ENCODE results near the gene FBXL7.

The FBXL7 gene

DNA sequence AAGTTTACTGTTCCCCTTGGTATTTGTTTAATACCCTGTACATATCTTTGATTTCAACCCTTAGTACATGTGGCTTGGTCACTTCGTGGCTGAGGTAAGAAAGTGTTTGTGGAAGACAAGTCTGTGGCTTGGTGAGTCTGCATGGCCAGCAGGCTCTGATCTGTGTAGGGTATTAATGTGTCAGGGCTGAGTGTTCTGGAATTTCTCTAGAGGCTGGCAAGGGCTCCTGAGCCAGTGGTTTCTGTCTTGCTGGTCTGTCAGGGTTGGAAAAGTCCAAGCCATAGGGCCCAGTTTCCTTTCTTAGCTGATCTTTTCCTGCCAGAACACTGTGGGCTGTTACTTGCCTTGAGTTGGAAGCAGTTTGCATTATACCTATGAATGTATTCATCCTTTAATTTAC is 48.0 kb upstream of the FBXL7 start:
- Histone ChIP-seq H3F3A (ENCODE audit: low read depth) (no peaks in the 10 kb centered on the region), H4K20me1 (ENCODE audit: insufficient read depth, low read length, poor library complexity, severe bottlenecking) (no peaks in the 10 kb centered on the region), H3K4me2 (ENCODE audit: low read depth, low read length, poor library complexity, severe bottlenecking) (no peak overlapping the region), H3K9me2 (replicated peaks; ENCODE audit: low read depth, low read length) (no peaks in the 10 kb centered on the region), H3K27me3 (ENCODE audit: insufficient read depth, low read length, poor library complexity, severe bottlenecking) (no peaks in the 10 kb centered on the region), H3K4me3 (ENCODE audit: low read length, poor library complexity, severe bottlenecking) (no peak overlapping the region), H3K9me3 (ENCODE audit: insufficient read depth, low read depth, low read length) (no peaks in the 10 kb centered on the region), H3K79me2 (ENCODE audit: insufficient read depth, low read length) (no peaks in the 10 kb centered on the region), H3K4me1 (ENCODE audit: insufficient read depth, low read length, poor library complexity, severe bottlenecking) (no peaks in the 10 kb centered on the region), H3K36me3 (ENCODE audit: insufficient read depth, low read length) (no peaks in the 10 kb centered on the region), H2AFZ (ENCODE audit: low read length) (no peak overlapping the region), H3K9ac (ENCODE audit: low read depth, low read length, poor library complexity, severe bottlenecking) (no peak overlapping the region)
- TF ChIP-seq CTCF (conservative IDR thresholded peaks at IDR 0.05; ENCODE audit: low read length) (no peak), EZH2phosphoT487 (IDR thresholded peaks at IDR 0.05; ENCODE audit: borderline replicate concordance) (no peak)

DNA sequence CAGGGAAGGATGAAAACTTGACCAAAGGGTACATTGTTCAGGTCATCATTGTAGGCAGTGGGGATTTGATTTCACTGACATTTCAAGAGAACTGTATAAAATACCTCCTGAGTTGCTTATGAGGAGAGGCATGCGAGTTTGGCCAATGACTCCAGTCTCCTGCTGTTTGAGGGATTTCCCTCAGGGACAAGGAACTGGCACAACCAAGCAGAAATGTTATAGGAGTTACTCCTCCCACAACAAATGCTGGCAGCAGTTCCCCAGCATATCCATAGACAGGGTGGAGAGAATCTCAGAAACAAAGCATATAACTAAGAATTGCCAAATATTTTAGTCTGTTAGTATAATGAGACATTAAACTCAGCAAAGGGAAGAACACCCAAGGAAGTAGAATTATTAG is 47.2 kb upstream of the FBXL7 start:
- H3K9me2 ChIP-seq (replicated peaks; ENCODE audit: low read depth, low read length): no peaks in the 10 kb centered on the region
- H3K9me3 ChIP-seq (ENCODE audit: insufficient read depth, low read depth, low read length): no peaks in the 10 kb centered on the region
- H3K4me3 ChIP-seq (ENCODE audit: low read length, poor library complexity, severe bottlenecking): no peak overlapping the region
- H2AFZ ChIP-seq (ENCODE audit: low read length): no peak overlapping the region
- no peak overlapping the region for H3K9ac ChIP-seq (ENCODE audit: low read depth, low read length, poor library complexity, severe bottlenecking)
- no peak overlapping the region for H3K4me2 ChIP-seq (ENCODE audit: low read depth, low read length, poor library complexity, severe bottlenecking)
- no peaks in the 10 kb centered on the region for H3F3A ChIP-seq (ENCODE audit: low read depth)
- no peaks in the 10 kb centered on the region for H3K36me3 ChIP-seq (ENCODE audit: insufficient read depth, low read length)
- no peaks in the 10 kb centered on the region for H3K79me2 ChIP-seq (ENCODE audit: insufficient read depth, low read length)
- no peak for TF ChIP-seq CTCF (conservative IDR thresholded peaks at IDR 0.05; ENCODE audit: low read length)
- no peak for TF ChIP-seq EZH2phosphoT487 (IDR thresholded peaks at IDR 0.05; ENCODE audit: borderline replicate concordance)
- no peaks in the 10 kb centered on the region for H3K27me3 ChIP-seq (ENCODE audit: insufficient read depth, low read length, poor library complexity, severe bottlenecking)
- H4K20me1 ChIP-seq (ENCODE audit: insufficient read depth, low read length, poor library complexity, severe bottlenecking): no peaks in the 10 kb centered on the region
- no peaks in the 10 kb centered on the region for H3K4me1 ChIP-seq (ENCODE audit: insufficient read depth, low read length, poor library complexity, severe bottlenecking)

- no peak overlapping the region for H3K9ac ChIP-seq (ENCODE audit: low read depth, low read length, poor library complexity, severe bottlenecking)
- no peaks in the 10 kb centered on the region for H4K20me1 ChIP-seq (ENCODE audit: insufficient read depth, low read length, poor library complexity, severe bottlenecking)
- no peaks in the 10 kb centered on the region for H3K27me3 ChIP-seq (ENCODE audit: insufficient read depth, low read length, poor library complexity, severe bottlenecking)
- H3K4me3 ChIP-seq (ENCODE audit: low read length, poor library complexity, severe bottlenecking): no peak overlapping the region
- TF ChIP-seq EZH2phosphoT487 (IDR thresholded peaks at IDR 0.05; ENCODE audit: borderline replicate concordance) (no peak), CTCF (conservative IDR thresholded peaks at IDR 0.05; ENCODE audit: low read length) (no peak)
- no peaks in the 10 kb centered on the region for H3K9me3 ChIP-seq (ENCODE audit: insufficient read depth, low read depth, low read length)
- H3F3A ChIP-seq (ENCODE audit: low read depth): no peaks in the 10 kb centered on the region
- H3K4me2 ChIP-seq (ENCODE audit: low read depth, low read length, poor library complexity, severe bottlenecking): no peak overlapping the region
- H3K4me1 ChIP-seq (ENCODE audit: insufficient read depth, low read length, poor library complexity, severe bottlenecking): no peaks in the 10 kb centered on the region
- H2AFZ ChIP-seq (ENCODE audit: low read length): no peak overlapping the region
- H3K9me2 ChIP-seq (replicated peaks; ENCODE audit: low read depth, low read length): no peaks in the 10 kb centered on the region
- H3K79me2 ChIP-seq (ENCODE audit: insufficient read depth, low read length): no peaks in the 10 kb centered on the region
- H3K36me3 ChIP-seq (ENCODE audit: insufficient read depth, low read length): no peaks in the 10 kb centered on the region
Measured at GRCh38 chr5:15459200-15459599, 40.8 kb upstream of the FBXL7 start.
